SK-N-SH treated with all-trans-retinoic acid at 6 μM for 48 hours (cell line): ENCODE results near the gene GTF2IRD1.

ENCODE experiments used
- ATAC-seq: fragments of 200-7000 bp; cut with Tn5 transposase; 3 replicates; pipeline ENCODE4 v1.9.1; 2020; ENCODE audit warnings: mild to moderate bottlenecking, moderate library complexity
- ARNTL ChIP-seq: fragments of 450-650 bp; formaldehyde crosslinking; IDR thresholded peaks from 2 replicates; pipeline ENCODE4 v1.5.0; 2020; ENCODE audit warnings: low read depth, mild to moderate bottlenecking, moderate library complexity, borderline replicate concordance
- BACH2 ChIP-seq: fragments of 250-450 bp; sonication (Bioruptor Pico); IDR thresholded peaks from 2 replicates; pipeline ENCODE4 v1.9.0; 2021; ENCODE audit warnings: mild to moderate bottlenecking, borderline replicate concordance
- CREB5 ChIP-seq: fragments of 250-450 bp; sonication (Bioruptor Pico); IDR thresholded peaks from 2 replicates; pipeline ENCODE4 v1.5.1; 2020; ENCODE audit warnings: low read depth, mild to moderate bottlenecking, moderate library complexity
- CSRNP3 ChIP-seq: fragments of 250-450 bp; sonication (Bioruptor Pico); IDR thresholded peaks from 2 replicates; pipeline ENCODE4 v1.5.1; 2021; ENCODE audit warnings: mild to moderate bottlenecking, moderate library complexity
- ESRRG ChIP-seq: fragments of 250-450 bp; sonication (Bioruptor Pico); IDR thresholded peaks from 2 replicates; pipeline ENCODE4 v1.6.1; 2021; ENCODE audit warnings: mild to moderate bottlenecking
- GLIS3 ChIP-seq: fragments of 250-450 bp; sonication (Bioruptor Pico); IDR thresholded peaks from 2 replicates; pipeline ENCODE4 v1.5.0; 2020; ENCODE audit warnings: mild to moderate bottlenecking, moderate library complexity
- ISL1 ChIP-seq: fragments of 250-450 bp; sonication (Bioruptor Pico); IDR thresholded peaks from 2 replicates; pipeline ENCODE4 v2.1.2; 2022; ENCODE audit warnings: mild to moderate bottlenecking, moderate library complexity
- OSR1 ChIP-seq: fragments of 250-450 bp; sonication (Bioruptor Pico); IDR thresholded peaks from 2 replicates; pipeline ENCODE4 v1.8.0; 2022; ENCODE audit warnings: moderate library complexity, mild to moderate bottlenecking, inconsistent platforms
- PPARA ChIP-seq: fragments of 250-450 bp; sonication (Bioruptor Pico); IDR thresholded peaks from 2 replicates; pipeline ENCODE4 v1.5.0; 2020; ENCODE audit warnings: mild to moderate bottlenecking, borderline replicate concordance
- RARB ChIP-seq: fragments of 250-450 bp; sonication (Bioruptor Pico); IDR thresholded peaks from 2 replicates; pipeline ENCODE4 v1.8.0; 2021; ENCODE audit warnings: mild to moderate bottlenecking, moderate library complexity
- SNAI2 ChIP-seq: fragments of 250-450 bp; sonication (Bioruptor Pico); IDR thresholded peaks from 2 replicates; pipeline ENCODE4 v1.5.0; 2020; ENCODE audit warnings: mild to moderate bottlenecking, moderate library complexity
- TCF4 ChIP-seq: fragments of 250-450 bp; sonication (Bioruptor Pico); IDR thresholded peaks from 2 replicates; pipeline ENCODE4 v1.8.0; 2021; ENCODE audit warnings: mild to moderate bottlenecking, moderate library complexity, borderline replicate concordance
- TOX ChIP-seq: fragments of 250-450 bp; sonication (Bioruptor Pico); IDR thresholded peaks from 2 replicates; pipeline ENCODE4 v1.8.0; 2021; ENCODE audit warnings: mild to moderate bottlenecking, moderate library complexity, borderline replicate concordance
- ZC3H10 ChIP-seq: fragments of 250-450 bp; sonication (Bioruptor Pico); IDR thresholded peaks from 2 replicates; pipeline ENCODE4 v1.5.1; 2021; ENCODE audit warnings: mild to moderate bottlenecking, moderate library complexity
- ZFP3 ChIP-seq: fragments of 250-450 bp; sonication (Bioruptor Pico); IDR thresholded peaks from 2 replicates; pipeline ENCODE4 v1.5.0; 2020; ENCODE audit warnings: mild to moderate bottlenecking, moderate library complexity
- ZFP30 ChIP-seq: fragments of 450-650 bp; formaldehyde crosslinking; IDR thresholded peaks from 2 replicates; pipeline ENCODE4 v1.5.0; 2022; ENCODE audit warnings: mild to moderate bottlenecking, moderate library complexity
- ZNF565 ChIP-seq: fragments of 450-650 bp; formaldehyde crosslinking; conservative IDR thresholded peaks from 2 replicates; pipeline ENCODE4 v1.5.0; 2020; ENCODE audit warnings: low read depth, mild to moderate bottlenecking, moderate library complexity
- ZNF70 ChIP-seq: fragments of 450-650 bp; formaldehyde crosslinking; IDR thresholded peaks from 2 replicates; pipeline ENCODE4 v1.5.0; 2020; ENCODE audit warnings: mild to moderate bottlenecking, moderate library complexity
- ZNF8 ChIP-seq: fragments of 450-650 bp; formaldehyde crosslinking; IDR thresholded peaks from 2 replicates; pipeline ENCODE4 v1.5.0; 2020; ENCODE audit warnings: mild to moderate bottlenecking, moderate library complexity
- TF ChIP-seq, protein P1 (sequence below): fragments of 250-450 bp; sonication (Bioruptor Pico); IDR thresholded peaks from 2 replicates; pipeline ENCODE4 v1.8.0; 2020; ENCODE audit warnings: mild to moderate bottlenecking, moderate library complexity, borderline replicate concordance
- TF ChIP-seq, protein P2 (sequence below): fragments of 250-450 bp; sonication (Bioruptor Pico); IDR thresholded peaks from 2 replicates; pipeline ENCODE4 v1.5.0; 2020; ENCODE audit warnings: mild to moderate bottlenecking, moderate library complexity
- TF ChIP-seq, protein P3 (sequence below): fragments of 250-450 bp; sonication (Bioruptor Pico); IDR thresholded peaks from 2 replicates; pipeline ENCODE4 v1.8.0; 2021; ENCODE audit warnings: low read depth, mild to moderate bottlenecking, moderate library complexity, borderline replicate concordance

Gene GTF2IRD1

DNA sequence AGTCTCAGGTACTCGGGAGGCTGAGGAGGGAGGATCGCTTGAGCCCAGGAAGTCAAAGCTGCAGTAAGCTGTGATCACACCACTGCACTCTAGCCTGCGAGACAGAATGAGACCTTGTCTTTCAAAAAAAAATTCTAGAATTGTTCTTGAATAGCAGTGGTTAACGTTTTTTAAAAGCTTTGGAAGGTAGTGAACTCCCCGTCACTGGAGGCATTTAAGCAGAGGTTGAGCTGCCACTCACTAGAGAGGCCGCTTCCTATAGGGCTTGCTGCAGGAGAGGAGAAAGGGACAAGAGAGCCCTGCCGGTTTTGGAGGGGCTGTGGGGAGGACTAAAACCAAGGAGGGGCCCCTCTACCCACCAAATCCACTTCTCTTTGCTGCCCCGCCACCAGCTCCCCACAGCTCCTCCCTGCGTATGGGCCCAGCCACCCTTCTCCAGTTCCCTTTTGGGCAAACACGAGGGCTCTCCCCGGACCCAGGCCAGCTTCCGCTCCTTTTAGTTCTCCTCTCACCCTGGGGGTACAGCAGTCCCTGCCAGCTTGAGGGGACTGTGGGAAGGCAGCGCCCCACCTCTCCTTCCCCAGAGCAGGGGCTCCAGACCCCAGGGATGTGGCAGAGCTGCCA lies 116.9 kb downstream of the GTF2IRD1 start:
- ATAC-seq = no peak
- TF ChIP-seq TOX (no peak), ISL1 (CRISPR knock-in tag) (no peak), ESRRG (CRISPR knock-in tag) (no peak), ZNF70 (CRISPR knock-in tag) (no peak), OSR1 (no peak), BACH2 (CRISPR knock-in tag) (no peak), ZNF8 (CRISPR knock-in tag) (no peak), GLIS3 (CRISPR knock-in tag) (no peak), ZNF565 (no peak), PPARA (no peak), RARB (CRISPR knock-in tag) (no peak), ZFP3 (CRISPR knock-in tag) (no peak), CREB5 (CRISPR knock-in tag) (no peak), ARNTL (no peak), TCF4 (CRISPR knock-in tag) (no peak)
- TF ChIP-seq, protein P1, sequence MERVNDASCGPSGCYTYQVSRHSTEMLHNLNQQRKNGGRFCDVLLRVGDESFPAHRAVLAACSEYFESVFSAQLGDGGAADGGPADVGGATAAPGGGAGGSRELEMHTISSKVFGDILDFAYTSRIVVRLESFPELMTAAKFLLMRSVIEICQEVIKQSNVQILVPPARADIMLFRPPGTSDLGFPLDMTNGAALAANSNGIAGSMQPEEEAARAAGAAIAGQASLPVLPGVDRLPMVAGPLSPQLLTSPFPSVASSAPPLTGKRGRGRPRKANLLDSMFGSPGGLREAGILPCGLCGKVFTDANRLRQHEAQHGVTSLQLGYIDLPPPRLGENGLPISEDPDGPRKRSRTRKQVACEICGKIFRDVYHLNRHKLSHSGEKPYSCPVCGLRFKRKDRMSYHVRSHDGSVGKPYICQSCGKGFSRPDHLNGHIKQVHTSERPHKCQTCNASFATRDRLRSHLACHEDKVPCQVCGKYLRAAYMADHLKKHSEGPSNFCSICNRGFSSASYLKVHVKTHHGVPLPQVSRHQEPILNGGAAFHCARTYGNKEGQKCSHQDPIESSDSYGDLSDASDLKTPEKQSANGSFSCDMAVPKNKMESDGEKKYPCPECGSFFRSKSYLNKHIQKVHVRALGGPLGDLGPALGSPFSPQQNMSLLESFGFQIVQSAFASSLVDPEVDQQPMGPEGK (CRISPR knock-in tag) = no peak
- TF ChIP-seq, protein P2, sequence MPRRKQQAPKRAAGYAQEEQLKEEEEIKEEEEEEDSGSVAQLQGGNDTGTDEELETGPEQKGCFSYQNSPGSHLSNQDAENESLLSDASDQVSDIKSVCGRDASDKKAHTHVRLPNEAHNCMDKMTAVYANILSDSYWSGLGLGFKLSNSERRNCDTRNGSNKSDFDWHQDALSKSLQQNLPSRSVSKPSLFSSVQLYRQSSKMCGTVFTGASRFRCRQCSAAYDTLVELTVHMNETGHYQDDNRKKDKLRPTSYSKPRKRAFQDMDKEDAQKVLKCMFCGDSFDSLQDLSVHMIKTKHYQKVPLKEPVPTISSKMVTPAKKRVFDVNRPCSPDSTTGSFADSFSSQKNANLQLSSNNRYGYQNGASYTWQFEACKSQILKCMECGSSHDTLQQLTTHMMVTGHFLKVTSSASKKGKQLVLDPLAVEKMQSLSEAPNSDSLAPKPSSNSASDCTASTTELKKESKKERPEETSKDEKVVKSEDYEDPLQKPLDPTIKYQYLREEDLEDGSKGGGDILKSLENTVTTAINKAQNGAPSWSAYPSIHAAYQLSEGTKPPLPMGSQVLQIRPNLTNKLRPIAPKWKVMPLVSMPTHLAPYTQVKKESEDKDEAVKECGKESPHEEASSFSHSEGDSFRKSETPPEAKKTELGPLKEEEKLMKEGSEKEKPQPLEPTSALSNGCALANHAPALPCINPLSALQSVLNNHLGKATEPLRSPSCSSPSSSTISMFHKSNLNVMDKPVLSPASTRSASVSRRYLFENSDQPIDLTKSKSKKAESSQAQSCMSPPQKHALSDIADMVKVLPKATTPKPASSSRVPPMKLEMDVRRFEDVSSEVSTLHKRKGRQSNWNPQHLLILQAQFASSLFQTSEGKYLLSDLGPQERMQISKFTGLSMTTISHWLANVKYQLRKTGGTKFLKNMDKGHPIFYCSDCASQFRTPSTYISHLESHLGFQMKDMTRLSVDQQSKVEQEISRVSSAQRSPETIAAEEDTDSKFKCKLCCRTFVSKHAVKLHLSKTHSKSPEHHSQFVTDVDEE (CRISPR knock-in tag) = no peak

GRCh38 chr7:74572301-74572979 lies 118.7 kb downstream of the GTF2IRD1 start:
- peak; percentile 47 for ATAC-seq
- TF ChIP-seq ZC3H10 (CRISPR knock-in tag) = no peak
- TF ChIP-seq ZFP3 (CRISPR knock-in tag) = no peak
- TF ChIP-seq ZNF565 = no peak
- TF ChIP-seq, protein P3, sequence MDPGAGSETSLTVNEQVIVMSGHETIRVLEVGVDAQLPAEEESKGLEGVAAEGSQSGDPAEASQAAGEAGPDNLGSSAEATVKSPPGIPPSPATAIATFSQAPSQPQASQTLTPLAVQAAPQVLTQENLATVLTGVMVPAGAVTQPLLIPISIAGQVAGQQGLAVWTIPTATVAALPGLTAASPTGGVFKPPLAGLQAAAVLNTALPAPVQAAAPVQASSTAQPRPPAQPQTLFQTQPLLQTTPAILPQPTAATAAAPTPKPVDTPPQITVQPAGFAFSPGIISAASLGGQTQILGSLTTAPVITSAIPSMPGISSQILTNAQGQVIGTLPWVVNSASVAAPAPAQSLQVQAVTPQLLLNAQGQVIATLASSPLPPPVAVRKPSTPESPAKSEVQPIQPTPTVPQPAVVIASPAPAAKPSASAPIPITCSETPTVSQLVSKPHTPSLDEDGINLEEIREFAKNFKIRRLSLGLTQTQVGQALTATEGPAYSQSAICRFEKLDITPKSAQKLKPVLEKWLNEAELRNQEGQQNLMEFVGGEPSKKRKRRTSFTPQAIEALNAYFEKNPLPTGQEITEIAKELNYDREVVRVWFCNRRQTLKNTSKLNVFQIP (CRISPR knock-in tag) = no peak
- TF ChIP-seq, protein P2 (CRISPR knock-in tag) = no peak
- TF ChIP-seq ESRRG (CRISPR knock-in tag) = no peak
- TF ChIP-seq PPARA = no peak
- TF ChIP-seq SNAI2 (CRISPR knock-in tag) = no peak
- TF ChIP-seq, protein P1 (CRISPR knock-in tag) = no peak
- TF ChIP-seq CSRNP3 = no peak
- no peak for TF ChIP-seq CREB5 (CRISPR knock-in tag)
- no peak for TF ChIP-seq ZFP30 (CRISPR knock-in tag)
- no peak for TF ChIP-seq ARNTL
- no peak for TF ChIP-seq OSR1
- no peak for TF ChIP-seq BACH2 (CRISPR knock-in tag)
- no peak for TF ChIP-seq ZNF8 (CRISPR knock-in tag)
- no peak for TF ChIP-seq TOX
- no peak for TF ChIP-seq TCF4 (CRISPR knock-in tag)
- TF ChIP-seq GLIS3 (CRISPR knock-in tag) = no peak
- TF ChIP-seq RARB (CRISPR knock-in tag) = no peak
